Neural cell (in vitro differentiated cells): ENCODE measurements around the gene AGPAT1. TPM values are rescaled to one million over a fixed set of nuclear protein-coding genes. Genes with fewer than 3 reads are reported as not detected.

ENCODE experiments used
- H2AFZ ChIP-seq: fragments of 200-600, 300-800 bp; sonication (generic), shearing (Covaris generic); 2 replicates; pipeline ENCODE4 v1.6.0; 2014; ENCODE audit warnings: low read depth, mild to moderate bottlenecking, antibody characterized with exemption, low read length, moderate library complexity
- H3F3A ChIP-seq: fragments of 200-600 bp; shearing (Covaris generic); 2 replicates; pipeline ENCODE4 v1.6.1; 2016; ENCODE audit warnings: mild to moderate bottlenecking, moderate library complexity, mixed read lengths, antibody characterized with exemption, low read length; ENCODE audit not compliant: insufficient read depth, poor library complexity, severe bottlenecking
- H3K27ac ChIP-seq: fragments of 200-600, 300-800 bp; sonication (generic), shearing (Covaris generic); 2 replicates; pipeline ENCODE4 v1.5.1; 2014; ENCODE audit warnings: mild to moderate bottlenecking, low read length, moderate library complexity
- H3K27me3 ChIP-seq: fragments of 300-800, 200-600 bp; sonication (generic), shearing (Covaris generic); 2 replicates; pipeline ENCODE4 v1.6.0; 2014; ENCODE audit warnings: mild to moderate bottlenecking, low read depth, low read length, moderate library complexity; ENCODE audit not compliant: insufficient read depth
- H3K36me3 ChIP-seq: fragments of 300-800, 200-600 bp; sonication (generic), shearing (Covaris generic); 2 replicates; pipeline ENCODE4 v1.5.1; 2014; ENCODE audit warnings: mild to moderate bottlenecking, antibody characterized with exemption, low read length, moderate library complexity; ENCODE audit not compliant: insufficient read depth
- H3K4me2 ChIP-seq: fragments of 300-800, 200-600 bp; sonication (generic), shearing (Covaris generic); 2 replicates; pipeline ENCODE4 v1.6.0; 2014; ENCODE audit warnings: mild to moderate bottlenecking, low read length
- H3K4me3 ChIP-seq: fragments of 300-800, 200-600 bp; sonication (generic), shearing (Covaris generic); 2 replicates; pipeline ENCODE4 v1.5.1; 2014; ENCODE audit warnings: mild to moderate bottlenecking, low read length, moderate library complexity
- H3K79me2 ChIP-seq: fragments of 200-600 bp; shearing (Covaris generic); replicated peaks from 2 replicates; pipeline ENCODE4 v1.6.0; 2014; ENCODE audit warnings: mild to moderate bottlenecking, low read length, moderate library complexity; ENCODE audit not compliant: insufficient read depth
- H3K9ac ChIP-seq: fragments of 300-800, 200-600 bp; sonication (generic), shearing (Covaris generic); 2 replicates; pipeline ENCODE4 v1.6.1; 2016; ENCODE audit warnings: mild to moderate bottlenecking, low read length, mixed read lengths
- H3K9me2 ChIP-seq: fragments of 200-600 bp; shearing (Covaris generic); 2 replicates; pipeline ENCODE4 v1.6.1; 2016; ENCODE audit warnings: mild to moderate bottlenecking, low read length, mixed read lengths; ENCODE audit not compliant: insufficient read depth
- H3K9me3 ChIP-seq: fragments of 200-600, 300-800 bp; sonication (generic), shearing (Covaris generic); 2 replicates; pipeline ENCODE4 v1.6.1; 2016; ENCODE audit warnings: mild to moderate bottlenecking, mixed run types, low read length, moderate library complexity, mixed read lengths
- H4K20me1 ChIP-seq: fragments of 200-600 bp; shearing (Covaris generic); 2 replicates; pipeline ENCODE4 v1.6.1; 2016; ENCODE audit warnings: mild to moderate bottlenecking, mixed run types; ENCODE audit not compliant: insufficient read depth
- CTCF ChIP-seq: fragments of 450-650 bp; IDR thresholded peaks from 2 replicates; pipeline ENCODE4 v1.5.1; 2014; ENCODE audit warnings: antibody characterized with exemption, mild to moderate bottlenecking, moderate library complexity; ENCODE audit not compliant: poor library complexity, severe bottlenecking
- EP300 ChIP-seq: fragments of 450-650 bp; conservative IDR thresholded peaks from 2 replicates; pipeline ENCODE4 v1.6.1; 2014; ENCODE audit warnings: antibody characterized with exemption, mild to moderate bottlenecking, moderate library complexity; ENCODE audit not compliant: poor library complexity, severe bottlenecking
- EZH2 ChIP-seq: fragments of 200-600, 300-800 bp; shearing (Covaris generic), sonication (generic); IDR thresholded peaks from 2 replicates; pipeline ENCODE4 v1.6.1; 2014; ENCODE audit warnings: antibody characterized with exemption, low read length, borderline replicate concordance, mild to moderate bottlenecking; ENCODE audit not compliant: insufficient read depth, poor library complexity, severe bottlenecking
- MXI1 ChIP-seq: fragments of 450-650 bp; conservative IDR thresholded peaks from 2 replicates; pipeline ENCODE4 v1.6.1; 2014; ENCODE audit warnings: antibody characterized with exemption, mild to moderate bottlenecking; ENCODE audit not compliant: poor library complexity, severe bottlenecking
- POLR2AphosphoS5 ChIP-seq: IDR thresholded peaks from 2 replicates; pipeline ENCODE4 v1.6.1; 2012
- RAD21 ChIP-seq: fragments of 450-650 bp; conservative IDR thresholded peaks from 2 replicates; pipeline ENCODE4 v1.6.1; 2014; ENCODE audit warnings: antibody characterized with exemption, mild to moderate bottlenecking, moderate library complexity
- REST ChIP-seq: IDR thresholded peaks from 2 replicates; pipeline ENCODE4 v1.6.1; 2012; ENCODE audit warnings: borderline replicate concordance
- SMC3 ChIP-seq: fragments of 450-650 bp; conservative IDR thresholded peaks from 2 replicates; pipeline ENCODE4 v1.6.1; 2014; ENCODE audit warnings: antibody characterized with exemption, mild to moderate bottlenecking, moderate library complexity; ENCODE audit not compliant: poor library complexity
- TAF1 ChIP-seq: IDR thresholded peaks from 2 replicates; pipeline ENCODE4 v1.6.1; 2012; ENCODE audit warnings: low read depth
- polyA plus RNA-seq: library from polyadenylated mRNA; depleted of rRNA; stranded (reverse); fragments of >200 nt; gene quantifications from 2 replicates; pipeline ENCODE4 v1.2.3, GENCODE V29; 2014

The AGPAT1 gene
- polyA plus RNA-seq, 1 donor from 2014 or later, result 24.7 TPM

- no peaks in the 10 kb centered on the region for H3K9me3 ChIP-seq
- no peaks in the 10 kb centered on the region for H3F3A ChIP-seq
- H3K4me2 ChIP-seq, result no peak overlapping the region
- no peak overlapping the region for H2AFZ ChIP-seq
- no peak overlapping the region for H3K9ac ChIP-seq
- H3K79me2 ChIP-seq, result peaks cover 32% of the 10 kb centered on the region
- no peak for TF ChIP-seq EP300
- TF ChIP-seq MXI1, result no peak
- no peak for TF ChIP-seq TAF1
- no peak for TF ChIP-seq SMC3
- TF ChIP-seq EZH2, result no peak
- no peaks in the 10 kb centered on the region for H3K27me3 ChIP-seq
- H4K20me1 ChIP-seq, result no peaks in the 10 kb centered on the region
- H3K27ac ChIP-seq, result no peak overlapping the region
- no peaks in the 10 kb centered on the region for H3K9me2 ChIP-seq
- no peaks in the 10 kb centered on the region for H3K36me3 ChIP-seq
- H3K4me3 ChIP-seq, result no peak overlapping the region
These were observed 4.7 kb downstream of the AGPAT1 start for GRCh38 chr6:32171234-32171633.

GRCh38 chr6:32170294-32170693, 5.6 kb downstream of the AGPAT1 start:
- Histone ChIP-seq H3K9me3 (no peaks in the 10 kb centered on the region), H3K79me2 (peaks cover 26% of the 10 kb centered on the region), H3K4me3 (no peak overlapping the region), H3F3A (no peaks in the 10 kb centered on the region), H4K20me1 (no peaks in the 10 kb centered on the region), H3K4me2 (no peak overlapping the region), H3K27me3 (no peaks in the 10 kb centered on the region), H2AFZ (no peak overlapping the region), H3K36me3 (no peaks in the 10 kb centered on the region), H3K9me2 (no peaks in the 10 kb centered on the region), H3K9ac (no peak overlapping the region), H3K27ac (no peak overlapping the region)
- no peak for TF ChIP-seq MXI1

- H3K27ac ChIP-seq, result no peak overlapping the region
- no peaks in the 10 kb centered on the region for H3F3A ChIP-seq
- H4K20me1 ChIP-seq, result no peaks in the 10 kb centered on the region
- no peak overlapping the region for H3K9ac ChIP-seq
- H2AFZ ChIP-seq, result no peak overlapping the region
- peaks cover 13% of the 10 kb centered on the region for H3K79me2 ChIP-seq
- no peak overlapping the region for H3K4me2 ChIP-seq
- H3K4me3 ChIP-seq, result no peak overlapping the region
- H3K27me3 ChIP-seq, result no peaks in the 10 kb centered on the region
- H3K9me2 ChIP-seq, result no peaks in the 10 kb centered on the region
- H3K9me3 ChIP-seq, result no peaks in the 10 kb centered on the region
- TF ChIP-seq REST, result no peak
- no peak for TF ChIP-seq EP300
- no peak for TF ChIP-seq TAF1
- no peak for TF ChIP-seq RAD21
- no peak for TF ChIP-seq SMC3
- TF ChIP-seq MXI1, result no peak
- TF ChIP-seq POLR2AphosphoS5, result no peak
- no peak for TF ChIP-seq CTCF
- no peak for TF ChIP-seq EZH2
- no peaks in the 10 kb centered on the region for H3K36me3 ChIP-seq
These were observed 6.9 kb downstream of the AGPAT1 start for GRCh38 chr6:32168807-32169591.
